ENCODE measurements around the gene RAB8B. TPM values are rescaled to one million over a fixed set of nuclear protein-coding genes. Genes with fewer than 3 reads are reported as not detected.

RAB8B gene
- total RNA-seq, 1 experiment from 2014 or later: 20.9 TPM

DNA sequence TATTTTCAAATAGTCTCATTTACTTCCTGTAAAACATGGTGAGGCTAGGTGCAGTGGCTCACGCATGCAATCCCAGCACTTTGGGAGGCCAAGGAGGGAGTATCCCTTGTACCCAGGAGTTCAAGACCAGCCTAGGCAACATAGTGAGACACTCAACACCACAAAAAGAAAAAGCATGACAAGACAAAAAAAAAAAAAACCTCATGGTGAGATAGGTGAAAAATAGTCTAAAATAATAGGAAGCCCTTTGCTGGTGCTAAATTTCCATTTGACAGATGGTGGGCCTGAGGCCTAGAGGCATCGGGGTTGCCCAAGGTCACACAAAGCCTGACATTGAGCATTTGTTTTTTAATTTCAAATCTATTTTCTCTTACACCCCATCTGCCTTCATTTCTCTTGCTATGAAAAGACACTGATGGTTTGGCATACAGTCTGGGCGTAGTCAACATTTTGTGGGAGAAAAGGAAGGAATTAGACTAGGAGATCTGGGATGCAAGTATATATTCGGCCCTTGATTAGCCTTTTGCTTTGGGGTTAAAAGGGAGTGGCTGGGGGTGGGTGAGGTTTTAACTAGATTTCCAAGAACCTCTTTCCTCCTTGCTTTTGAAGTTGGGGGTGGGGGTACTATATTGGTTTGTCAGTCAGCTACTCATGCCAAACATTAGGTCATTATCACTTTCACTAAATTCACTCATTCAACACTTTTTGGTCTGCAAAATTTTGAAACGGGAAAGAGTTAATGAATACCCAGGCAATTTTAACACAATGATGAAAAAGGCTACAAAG is 11.3 kb downstream of the RAB8B start:
- Histone ChIP-seq H3K4me3 (no peak overlapping the region), H2AFZ (no peak overlapping the region), H3K36me3 (ENCODE audit: low read depth) (no peaks in the 10 kb centered on the region), H4K20me1 (ENCODE audit: insufficient read depth) (no peaks in the 10 kb centered on the region), H3K9me3 (ENCODE audit: insufficient read depth, low read depth) (no peaks in the 10 kb centered on the region), H3K27ac (0 out of 2 replicates have a peak overlapping the region, but pooled peaks have one; percentile 79), H3K79me2 (ENCODE audit: low read depth) (peaks cover 33% of the 10 kb centered on the region), H3K27me3 (ENCODE audit: insufficient read depth, low read depth) (no peaks in the 10 kb centered on the region), H3K9me2 (ENCODE audit: insufficient read depth) (no peaks in the 10 kb centered on the region), H3K4me2 (no peak overlapping the region), H3K4me1 (replicated peaks; ENCODE audit: insufficient read depth) (peaks cover 47% of the 10 kb centered on the region), H3F3A (ENCODE audit: insufficient read depth, low read depth) (peaks cover 17% of the 10 kb centered on the region)
- intact Hi-C loops (cut with micrococcal nuclease; ENCODE audit: unreplicated experiment): no loop called here
- BruUV-seq (replicated peaks): no TSS peak
- CTCF ChIA-PET: no interaction called here
- no peak for DNase-seq
- TF ChIP-seq, protein P1, sequence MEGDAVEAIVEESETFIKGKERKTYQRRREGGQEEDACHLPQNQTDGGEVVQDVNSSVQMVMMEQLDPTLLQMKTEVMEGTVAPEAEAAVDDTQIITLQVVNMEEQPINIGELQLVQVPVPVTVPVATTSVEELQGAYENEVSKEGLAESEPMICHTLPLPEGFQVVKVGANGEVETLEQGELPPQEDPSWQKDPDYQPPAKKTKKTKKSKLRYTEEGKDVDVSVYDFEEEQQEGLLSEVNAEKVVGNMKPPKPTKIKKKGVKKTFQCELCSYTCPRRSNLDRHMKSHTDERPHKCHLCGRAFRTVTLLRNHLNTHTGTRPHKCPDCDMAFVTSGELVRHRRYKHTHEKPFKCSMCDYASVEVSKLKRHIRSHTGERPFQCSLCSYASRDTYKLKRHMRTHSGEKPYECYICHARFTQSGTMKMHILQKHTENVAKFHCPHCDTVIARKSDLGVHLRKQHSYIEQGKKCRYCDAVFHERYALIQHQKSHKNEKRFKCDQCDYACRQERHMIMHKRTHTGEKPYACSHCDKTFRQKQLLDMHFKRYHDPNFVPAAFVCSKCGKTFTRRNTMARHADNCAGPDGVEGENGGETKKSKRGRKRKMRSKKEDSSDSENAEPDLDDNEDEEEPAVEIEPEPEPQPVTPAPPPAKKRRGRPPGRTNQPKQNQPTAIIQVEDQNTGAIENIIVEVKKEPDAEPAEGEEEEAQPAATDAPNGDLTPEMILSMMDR (conservative IDR thresholded peaks at IDR 0.05): no peak
- TF ChIP-seq EZH2 (IDR thresholded peaks at IDR 0.05; ENCODE audit: low read depth): no peak
- POLR2A ChIA-PET (ENCODE audit: unreplicated experiment): interaction anchor here (0.6 kb wide), 1 partner anchor 56 kb away, joined by 4 read pairs; no protein-coding TSS in a partner anchor

DNA sequence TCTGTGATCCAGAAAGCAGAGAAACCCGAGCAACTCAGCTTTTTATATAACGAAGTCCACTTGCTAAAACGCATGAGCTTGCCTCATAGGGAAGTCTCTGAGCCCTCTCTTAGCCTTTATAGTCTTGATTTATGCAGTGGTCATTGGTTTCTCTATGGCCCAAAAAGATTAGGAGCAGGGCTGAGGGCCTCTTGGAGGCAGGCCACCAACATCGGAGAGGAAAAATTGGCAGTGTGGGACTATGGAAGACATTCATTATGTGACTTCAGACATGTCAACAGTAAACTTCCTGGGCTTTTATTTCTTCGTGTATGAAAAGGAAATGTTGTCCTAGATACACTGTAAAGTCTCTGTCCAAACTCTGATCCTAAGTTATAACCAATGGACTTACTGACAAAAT is 13.5 kb downstream of the RAB8B start:
- ChIA-PET POLR2A (ENCODE audit: unreplicated experiment) (interaction anchor here (0.7 kb wide), 1 partner anchor 105 kb away, joined by 3 read pairs; no protein-coding TSS in a partner anchor), CTCF (no interaction called here)
- H2AFZ ChIP-seq: no peak overlapping the region
- peaks cover 42% of the 10 kb centered on the region for H3K4me1 ChIP-seq (replicated peaks; ENCODE audit: insufficient read depth)
- H3F3A ChIP-seq (ENCODE audit: insufficient read depth, low read depth): peaks cover 17% of the 10 kb centered on the region
- H4K20me1 ChIP-seq (ENCODE audit: insufficient read depth): no peaks in the 10 kb centered on the region
- H3K36me3 ChIP-seq (ENCODE audit: low read depth): no peaks in the 10 kb centered on the region
- TF ChIP-seq EZH2 (IDR thresholded peaks at IDR 0.05; ENCODE audit: low read depth): no peak
- TF ChIP-seq, protein P1 (conservative IDR thresholded peaks at IDR 0.05): no peak
- DNase-seq: no peak
- peaks cover 30% of the 10 kb centered on the region for H3K79me2 ChIP-seq (ENCODE audit: low read depth)
- H3K27me3 ChIP-seq (ENCODE audit: insufficient read depth, low read depth): no peaks in the 10 kb centered on the region
- intact Hi-C loops (cut with micrococcal nuclease; ENCODE audit: unreplicated experiment): no loop called here
- H3K9me3 ChIP-seq (ENCODE audit: insufficient read depth, low read depth): no peaks in the 10 kb centered on the region
- no peak overlapping the region for H3K27ac ChIP-seq
- H3K4me2 ChIP-seq: no peak overlapping the region
- BruUV-seq (replicated peaks): no TSS peak
- no peaks in the 10 kb centered on the region for H3K9me2 ChIP-seq (ENCODE audit: insufficient read depth)
- H3K4me3 ChIP-seq: no peak overlapping the region

DNA sequence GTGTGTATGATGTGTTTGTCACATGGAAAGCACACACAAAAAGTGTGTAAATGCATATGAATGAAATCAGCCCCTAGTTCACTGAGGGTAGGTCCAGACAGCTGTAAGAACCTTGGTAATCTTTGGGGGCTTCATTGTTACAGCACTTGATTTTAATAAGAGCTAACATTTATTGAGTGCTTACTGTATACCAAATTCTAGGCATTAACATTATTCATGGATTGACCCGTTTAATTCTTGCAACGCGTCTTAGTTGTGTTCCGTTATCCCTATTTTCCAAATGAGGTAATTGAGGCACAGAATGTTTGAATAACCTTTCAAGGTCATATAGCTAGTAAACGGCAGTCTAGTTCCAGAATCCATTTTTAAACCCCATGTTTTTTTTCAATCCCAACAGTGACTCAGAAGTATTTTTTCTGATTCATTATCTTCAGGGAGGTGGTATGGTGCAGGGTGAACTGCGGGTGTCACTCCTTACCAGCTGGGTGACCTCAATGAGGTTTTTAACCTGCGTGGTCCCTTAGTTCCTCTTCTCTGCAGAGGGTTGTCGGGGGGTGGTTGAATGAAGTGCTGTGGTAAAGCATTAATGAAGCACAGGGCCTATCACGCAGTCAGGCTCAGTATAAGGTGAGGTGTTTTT is 14.2 kb downstream of the RAB8B start:
- no peaks in the 10 kb centered on the region for H3K9me3 ChIP-seq (ENCODE audit: insufficient read depth, low read depth)
- no peaks in the 10 kb centered on the region for H3K9me2 ChIP-seq (ENCODE audit: insufficient read depth)
- DNase-seq: no peak
- peaks cover 30% of the 10 kb centered on the region for H3K79me2 ChIP-seq (ENCODE audit: low read depth)
- peaks cover 35% of the 10 kb centered on the region for H3K4me1 ChIP-seq (replicated peaks; ENCODE audit: insufficient read depth)
- H3F3A ChIP-seq (ENCODE audit: insufficient read depth, low read depth): peaks cover 11% of the 10 kb centered on the region; the same call in 1 of the 2 replicates
- H3K27me3 ChIP-seq (ENCODE audit: insufficient read depth, low read depth): no peaks in the 10 kb centered on the region
- POLR2A ChIA-PET (ENCODE audit: unreplicated experiment): interaction anchor here (0.7 kb wide), 1 partner anchor 106 kb away, joined by 3 read pairs; no protein-coding TSS in a partner anchor
- no peak overlapping the region; the same call in 1 of the 2 replicates for H3K4me2 ChIP-seq
- no peak overlapping the region for H3K27ac ChIP-seq
- CTCF ChIA-PET: no interaction called here
- H2AFZ ChIP-seq: no peak overlapping the region
- H4K20me1 ChIP-seq (ENCODE audit: insufficient read depth): no peaks in the 10 kb centered on the region
- BruUV-seq (replicated peaks): no TSS peak
- no peak overlapping the region for H3K4me3 ChIP-seq
- no peaks in the 10 kb centered on the region for H3K36me3 ChIP-seq (ENCODE audit: low read depth)
- intact Hi-C loops (cut with micrococcal nuclease; ENCODE audit: unreplicated experiment): no loop called here
- no peak for TF ChIP-seq EZH2 (IDR thresholded peaks at IDR 0.05; ENCODE audit: low read depth)
- TF ChIP-seq, protein P1 (conservative IDR thresholded peaks at IDR 0.05): no peak
